NB4 (cell line): Measurements from ENCODE around the gene ATP8B2.
"Not testable (repeated sequence)": the region's sequence is repeated elsewhere in the genome, so short reads cannot be mapped to it uniquely, and the experiment has no call there.

ENCODE experiments used
- CTCF ChIP-seq: IDR thresholded peaks from one replicate; pipeline ENCODE4 v1.5.1; 2012; ENCODE audit warnings: low read depth, low read length
- MAX ChIP-seq: IDR thresholded peaks from 2 replicates; pipeline ENCODE4 v1.6.1; 2011; ENCODE audit warnings: low read depth, low read length

DNA sequence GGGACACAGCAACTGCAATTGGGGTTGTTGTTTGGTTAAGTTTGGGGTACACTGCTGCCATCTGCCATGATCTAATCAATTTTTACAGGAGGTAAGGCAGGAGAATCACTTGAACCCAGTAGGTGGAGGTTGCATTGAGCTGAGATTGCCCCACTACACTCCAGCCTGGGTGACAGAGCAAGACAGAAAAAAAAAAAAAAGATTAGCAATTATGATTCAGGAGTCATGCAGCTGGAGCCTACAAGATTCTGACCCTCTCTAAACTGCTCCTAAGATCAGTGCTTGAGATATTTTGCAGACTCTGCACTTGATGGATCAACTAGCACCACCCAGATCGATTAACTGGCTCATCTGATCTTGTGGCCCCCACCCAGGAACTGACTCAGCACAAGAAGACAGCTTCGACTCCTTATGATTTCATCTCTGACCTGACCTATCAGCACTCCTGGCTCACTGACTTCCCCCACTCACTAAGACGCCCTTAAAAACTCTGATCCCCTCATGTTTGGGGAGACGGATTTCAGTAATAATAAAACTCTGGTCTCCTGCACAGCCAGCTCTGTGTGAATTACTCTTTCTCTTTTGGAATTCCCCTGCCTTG lies 17.6 kb upstream of the ATP8B2 start:
- TF ChIP-seq CTCF, MAX: not testable (repeated sequence)
